ENCODE results near the gene TXNDC9. TPM values are rescaled to one million over a fixed set of nuclear protein-coding genes. Genes with fewer than 3 reads are reported as not detected.

The TXNDC9 gene
- total and polyA plus RNA-seq, 2 of the 8 experiments (the other 6 are each of a cell fraction or from before 2014, with no cell fraction given) = 12.9 to 35.6 TPM

DNA sequence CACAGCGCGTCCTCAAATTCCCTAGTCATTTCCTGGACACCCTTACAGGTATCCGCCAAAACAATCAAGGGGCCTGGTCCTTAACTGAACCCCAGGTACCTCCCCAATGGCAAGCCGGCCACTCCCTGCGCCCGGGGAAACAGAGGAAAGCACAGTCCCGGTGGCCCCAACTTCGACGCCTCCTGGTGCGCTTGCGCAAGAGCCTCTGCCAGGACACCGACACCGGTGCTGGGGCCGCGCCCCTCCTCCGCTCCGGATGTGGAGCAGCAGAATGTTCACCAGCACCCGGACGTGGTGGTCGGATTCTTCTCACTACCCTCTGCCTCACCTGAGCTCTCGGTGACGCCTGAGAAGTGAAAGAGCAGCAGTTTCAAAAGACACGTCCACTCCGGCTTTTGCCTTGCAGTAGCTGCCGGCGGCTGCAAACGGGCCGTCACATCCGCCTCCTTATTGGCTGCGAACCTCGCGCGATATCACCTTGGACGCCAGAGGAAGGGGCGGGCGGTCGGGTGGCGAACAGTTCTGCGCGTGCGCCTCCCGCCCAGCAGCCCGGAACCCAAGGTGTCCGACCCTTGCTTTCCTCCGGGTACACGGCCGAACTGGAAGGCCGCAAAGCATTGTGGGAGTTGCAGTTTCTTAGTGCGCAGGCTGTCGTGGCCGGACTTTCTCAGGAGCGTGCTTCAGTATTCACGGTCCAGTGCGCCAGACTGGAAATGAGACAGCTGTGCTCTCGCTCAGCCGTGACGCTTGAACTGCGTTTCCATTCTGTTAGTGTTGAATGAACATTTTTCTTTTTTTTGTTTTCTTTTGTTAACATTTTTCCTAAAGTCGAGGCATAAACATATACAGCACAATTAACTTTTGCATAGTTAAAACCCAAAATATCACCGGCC, at the start of gene TXNDC9 (continued):
- TF ChIP-seq RXRA (IDR thresholded peaks at IDR 0.05; ENCODE audit: insufficient read depth, low read depth, low read length) (no peak), BACH1 (IDR thresholded peaks at IDR 0.05; ENCODE audit: low read length) (no peak; the same call in 1 of the 2 replicates), RAD21 (IDR thresholded peaks at IDR 0.05 in 1 of 2, conservative IDR thresholded peaks at IDR 0.05 in 1 of 2; ENCODE audit: low read depth in 2 of 2, low read length in 2 of 2) (0 out of 4 replicates have a peak, but pooled peaks of 1 of the 2 experiments have one; percentile 1), JUND (IDR thresholded peaks at IDR 0.05; ENCODE audit: low read length) (no peak), BRCA1 (IDR thresholded peaks at IDR 0.05; ENCODE audit: low read depth, low read length) (no peak), NANOG (IDR thresholded peaks at IDR 0.05; ENCODE audit: insufficient read depth, low read depth, low read length, poor library complexity, severe bottlenecking) (no peak), CHD7 (IDR thresholded peaks at IDR 0.05; ENCODE audit: insufficient replicate concordance, low read length) (no peak), JUN (IDR thresholded peaks at IDR 0.05; ENCODE audit: low read depth, low read length) (no peak)
- TF ChIP-seq, protein P1, sequence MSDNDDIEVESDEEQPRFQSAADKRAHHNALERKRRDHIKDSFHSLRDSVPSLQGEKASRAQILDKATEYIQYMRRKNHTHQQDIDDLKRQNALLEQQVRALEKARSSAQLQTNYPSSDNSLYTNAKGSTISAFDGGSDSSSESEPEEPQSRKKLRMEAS (IDR thresholded peaks at IDR 0.05) = peak; percentile 68
